Endothelial cell of umbilical vein (primary cell): ENCODE measurements around the gene CTNNB1. TPM values are rescaled to one million over a fixed set of nuclear protein-coding genes. Genes with fewer than 3 reads are reported as not detected.

ENCODE experiments used
- BruUV-seq: library from RNA; stranded (reverse); fragments of 400-500 nt; replicated peaks from 2 replicates; lab custom pipeline; 2021; lab: Mats Ljungman, UMichigan
- CTCF ChIA-PET: fragments of 300-600, 350-600 bp; sonication (Branson Sonifier 250); formaldehyde crosslinking; loops from one replicate; lab custom pipeline; 2021; ENCODE audit warnings: antibody characterized with exemption, inconsistent platforms; lab: Charles Lee
- POLR2A ChIA-PET: fragments of 300-600, 350-600 bp; sonication (Branson Sonifier 250); formaldehyde crosslinking; loops from one replicate; lab custom pipeline; 2021; ENCODE audit warnings: antibody characterized with exemption, inconsistent platforms; lab: Charles Lee
- DNase-seq: peaks from one replicate; pipeline ENCODE4 v3.0.0-alpha.2; 2011; ENCODE audit warnings: low read depth, low spot score
- FAIRE-seq: peaks from 2 replicates; lab custom pipeline; 2011; peaks lifted over from hg19 to GRCh38; lab: Jason Lieb, UNC
- H2AFZ ChIP-seq: 2 replicates; pipeline ENCODE4 v1.6.0; 2012; ENCODE audit warnings: low read depth, low read length, control low read depth, inconsistent platforms
- H3K27ac ChIP-seq: 2 replicates; pipeline ENCODE4 v1.5.1; 2011; ENCODE audit warnings: low read depth, mild to moderate bottlenecking, control low read depth, low read length, moderate library complexity; ENCODE audit not compliant: insufficient read depth
- H3K27me3 ChIP-seq, 2 experiments: 2 replicates each; pipeline versions ENCODE4 v1.6.0 to v1.6.1; 2011; ENCODE audit warnings: low read length in 2 of 2, mixed read lengths in 1 of 2; ENCODE audit not compliant: control insufficient read depth in 2 of 2, insufficient read depth in 2 of 2
- H3K36me3 ChIP-seq, 2 experiments: 2 replicates in 1 of 2; 3 replicates in 1 of 2; pipeline ENCODE4 v1.5.1; 2011; ENCODE audit warnings: low read length in 2 of 2, mild to moderate bottlenecking in 1 of 2, moderate library complexity in 1 of 2; ENCODE audit not compliant: control insufficient read depth in 2 of 2, insufficient read depth in 2 of 2; ENCODE audit errors: extremely low read depth in 1 of 2
- H3K4me1 ChIP-seq: 3 replicates; pipeline ENCODE4 v1.5.1; 2011; ENCODE audit warnings: mild to moderate bottlenecking, low read length; ENCODE audit not compliant: control insufficient read depth, insufficient read depth; ENCODE audit errors: extremely low read depth
- H3K4me2 ChIP-seq: 2 replicates; pipeline ENCODE4 v1.6.1; 2011; ENCODE audit warnings: low read length, control low read depth, mixed read lengths; ENCODE audit not compliant: insufficient read depth
- H3K4me3 ChIP-seq, 3 experiments: fragments of 200-600 bp in 1 of 3; sonication (generic), shearing (Covaris generic) in 1 of 3; replicated peaks in 1 of 3; 2 replicates each; pipeline ENCODE4 v1.5.1; 2011 to 2016; ENCODE audit warnings: control low read depth in 3 of 3, low read length in 3 of 3, mild to moderate bottlenecking in 2 of 3, inconsistent platforms in 1 of 3, low read depth in 1 of 3, moderate library complexity in 1 of 3; ENCODE audit not compliant: insufficient read depth in 1 of 3
- H3K79me2 ChIP-seq: 2 replicates; pipeline ENCODE4 v1.6.0; 2012; ENCODE audit warnings: low read length, inconsistent platforms; ENCODE audit not compliant: control insufficient read depth, insufficient read depth
- H3K9ac ChIP-seq: replicated peaks from 2 replicates; pipeline ENCODE3; 2011; ENCODE audit warnings: low read length, control low read depth; ENCODE audit not compliant: insufficient read depth; ENCODE audit errors: extremely low read depth
- H3K9me1 ChIP-seq: replicated peaks from 3 replicates; pipeline ENCODE4 v1.6.0; 2011; ENCODE audit warnings: mild to moderate bottlenecking, low read length; ENCODE audit not compliant: control insufficient read depth, insufficient read depth; ENCODE audit errors: extremely low read depth
- H3K9me3 ChIP-seq: replicated peaks from 2 replicates; pipeline ENCODE4 v1.5.1; 2012; ENCODE audit warnings: low read length, inconsistent platforms; ENCODE audit not compliant: control insufficient read depth, insufficient read depth
- H4K20me1 ChIP-seq: replicated peaks from 2 replicates; pipeline ENCODE3; 2011; ENCODE audit warnings: mild to moderate bottlenecking, low read length; ENCODE audit not compliant: control insufficient read depth, insufficient read depth; ENCODE audit errors: extremely low read depth
- CTCF ChIP-seq, 2 donors: IDR thresholded peaks; 1 replicate in 1 of 2; 2 replicates in 1 of 2; pipeline ENCODE4 v1.5.1; 2011; ENCODE audit warnings: low read length in 2 of 2, mild to moderate bottlenecking in 2 of 2, moderate library complexity in 2 of 2, control low read depth in 1 of 2, inconsistent platforms in 1 of 2, low read depth in 1 of 2; ENCODE audit not compliant: insufficient read depth in 1 of 2; ENCODE audit errors: extremely low read depth in 1 of 2
- EZH2 ChIP-seq: IDR thresholded peaks from 2 replicates; pipeline ENCODE4 v1.6.1; 2012; ENCODE audit warnings: borderline replicate concordance, low read depth, mild to moderate bottlenecking, moderate library complexity, low read length, inconsistent platforms; ENCODE audit not compliant: severe bottlenecking
- FOS ChIP-seq: IDR thresholded peaks from 2 replicates; pipeline ENCODE4 v1.6.1; 2011; ENCODE audit warnings: mild to moderate bottlenecking, low read length, moderate library complexity, borderline replicate concordance; ENCODE audit not compliant: insufficient read depth
- GATA2 ChIP-seq: IDR thresholded peaks from 2 replicates; pipeline ENCODE4 v1.7.0; 2011; ENCODE audit warnings: low read depth, mild to moderate bottlenecking, moderate library complexity, mixed read lengths, low read length; ENCODE audit not compliant: insufficient read length, insufficient read depth
- JUN ChIP-seq: IDR thresholded peaks from 2 replicates; pipeline ENCODE4 v1.6.1; 2011; ENCODE audit warnings: borderline replicate concordance, low read depth; ENCODE audit not compliant: insufficient read length, insufficient read depth
- MAX ChIP-seq: IDR thresholded peaks from 2 replicates; pipeline ENCODE4 v1.6.1; 2011; ENCODE audit not compliant: insufficient read depth, insufficient read length
- MYC ChIP-seq: IDR thresholded peaks from one replicate; pipeline ENCODE4 v1.6.1; 2011; ENCODE audit warnings: mild to moderate bottlenecking, low read depth, low read length
- POLR2A ChIP-seq: IDR thresholded peaks from 2 replicates; pipeline ENCODE4 v1.6.1; 2012; ENCODE audit warnings: low read depth, mild to moderate bottlenecking, control low read depth, low read length
- POLR2AphosphoS5 ChIP-seq: IDR thresholded peaks from 2 replicates; pipeline ENCODE4 v1.6.1; 2012; ENCODE audit warnings: low read depth, mild to moderate bottlenecking, control low read depth, low read length, moderate library complexity; ENCODE audit not compliant: insufficient read depth
- dilution Hi-C: fragments of 300-500 bp; cut with MboI; formaldehyde crosslinking; loops from one replicate; pipeline ENCODE4 v1.15.0; 2019; ENCODE audit warnings: low sequenced_read_pairs; ENCODE audit not compliant: extremely low pct_ligation_motif_present
- intact Hi-C: fragments of 100-400 bp; cut with micrococcal nuclease; formaldehyde crosslinking; loops from one replicate; pipeline ENCODE4 v1.10.0; 2022
- polyA plus RNA-seq, 4 experiments: library from polyadenylated mRNA; depleted of rRNA in 3 of 4; stranded (reverse) in 3 of 4; unstranded in 1 of 4; fragments of >200 nt; gene quantifications; 2 replicates each; pipeline versions ENCODE4 v1.2.1 to v1.2.3, GENCODE V29; 2011 to 2012; ENCODE audit warnings: missing spikeins in 1 of 4
- total RNA-seq: library from RNA; stranded (reverse); gene quantifications from 2 replicates; pipeline ENCODE4 v1.2.3, GENCODE V29; 2021

CTNNB1 gene
- total and polyA plus RNA-seq, 2 donors (not counting 3 experiments of a cell fraction or from before 2014, with no cell fraction given): 513 to 906 TPM

GRCh38 chr3:41234823-41235721 is 35.8 kb downstream of the CTNNB1 start:
- no peak overlapping the region for H3K4me2 ChIP-seq
- H3K79me2 ChIP-seq: peaks cover 15% of the 10 kb centered on the region
- H2AFZ ChIP-seq: no peak overlapping the region
- H3K27me3 ChIP-seq: no peaks in the 10 kb centered on the region
- no peaks in the 10 kb centered on the region for H3K9me1 ChIP-seq
- CTCF ChIA-PET: interaction anchor here (1.3 kb wide), 1 partner anchor 11 kb away, joined by 3 read pairs; no protein-coding TSS in a partner anchor
- FAIRE-seq (no peak), DNase-seq (no peak)
- peaks cover 43 to 46% of the 10 kb centered on the region in 2 experiments for H3K36me3 ChIP-seq
- H3K27ac ChIP-seq: no peak overlapping the region
- no peak for TF ChIP-seq FOS
- no peak for TF ChIP-seq POLR2AphosphoS5
- no peak for TF ChIP-seq MAX
- TF ChIP-seq GATA2: no peak
- TF ChIP-seq JUN: no peak
- TF ChIP-seq POLR2A: no peak
- no peak for TF ChIP-seq MYC
- no peak for TF ChIP-seq CTCF (IDR thresholded peaks at IDR 0.05; ENCODE audit: extremely low read depth in 1 of 2, insufficient read depth in 1 of 2, low read depth in 1 of 2, low read length in 2 of 2)
- no peak for TF ChIP-seq EZH2
- no TSS peak for BruUV-seq
- dilution Hi-C loops (no loop called here), intact Hi-C loops (loop anchor here (5.0 kb wide), 1 partner anchor 653 kb away; no protein-coding TSS in a partner anchor)
- no peak overlapping the region for H3K9ac ChIP-seq
- POLR2A ChIA-PET: no interaction called here
- H4K20me1 ChIP-seq: peaks cover 12% of the 10 kb centered on the region
- H3K4me1 ChIP-seq: no peaks in the 10 kb centered on the region
- no peak overlapping the region for H3K4me3 ChIP-seq
- no peaks in the 10 kb centered on the region for H3K9me3 ChIP-seq
